ENCODE results near the gene BTNL3. TPM values are rescaled to one million over a fixed set of nuclear protein-coding genes. Genes with fewer than 3 reads are reported as not detected.

Gene BTNL3
- total and polyA plus RNA-seq, 9 of the 15 experiments (the other 6 are each of a cell fraction or from before 2014, with no cell fraction given): 0.03 to 0.44 (median 0.04) TPM; not detected in 4

- Histone ChIP-seq H3K9me3 (replicated peaks; ENCODE audit: control insufficient read depth, insufficient read depth, low read depth, low read length) (no peaks in the 10 kb centered on the region), H3K4me2 (ENCODE audit: insufficient read depth, low read length) (no peak within 1 kb of the TSS), H2AFZ (ENCODE audit: low read depth, low read length) (peak within 1 kb of the TSS; percentile 53), H3K27ac (ENCODE audit: extremely low read depth, low read depth, low read length) (no peak within 1 kb of the TSS), H3K9me1 (ENCODE audit: control insufficient read depth, insufficient read depth, low read length) (no peaks in the 10 kb centered on the region), H3K27me3 (ENCODE audit: control insufficient read depth in 2 of 2, insufficient read depth in 2 of 2, low read length in 2 of 2) (peaks cover 0 to 4% of the 10 kb centered on the region in 2 experiments; a peak in 2 of 5 replicates), H4K20me1 (replicated peaks; ENCODE audit: control insufficient read depth, insufficient read depth, low read length) (no peaks in the 10 kb centered on the region), H3K4me3 (no peak within 1 kb of the TSS), H3K36me3 (ENCODE audit: control insufficient read depth, insufficient read depth, low read length) (no peaks in the 10 kb centered on the region), H3K4me1 (replicated peaks in 1 of 2; ENCODE audit: control insufficient read depth in 2 of 2, insufficient read depth in 2 of 2, low read length in 2 of 2) (peaks cover 8 to 13% of the 10 kb centered on the region in 2 experiments; a peak in 2 of 5 replicates), H3K79me2 (ENCODE audit: control insufficient read depth, insufficient read depth, low read length) (no peaks in the 10 kb centered on the region), H3K9ac (ENCODE audit: insufficient read depth in 1 of 2, low read depth in 2 of 2, low read length in 2 of 2) (no peak within 1 kb of the TSS)
- no peak for ATAC-seq
- no peak for DNase-seq (ENCODE audit: extremely low read depth in 1 of 4, low spot score in 3 of 4)
- BruUV-seq (replicated peaks): no TSS peak
- intact Hi-C loops (cut with micrococcal nuclease) (loop anchor here (5.0 kb wide), 1 partner anchor 117 kb away; no protein-coding TSS in a partner anchor), in situ Hi-C loops (cut with MboI) (no loop called here)
- TF ChIP-seq KDM2B (CRISPR knock-in tag; IDR thresholded peaks at IDR 0.05) (no peak), POLR2AphosphoS5 (IDR thresholded peaks at IDR 0.05; ENCODE audit: control insufficient read depth, insufficient read depth, low read depth, low read length) (no peak), ZBTB8A (IDR thresholded peaks at IDR 0.05; ENCODE audit: partially characterized antibody) (no peak), DMBX1 (CRISPR knock-in tag; IDR thresholded peaks at IDR 0.05; ENCODE audit: borderline replicate concordance) (no peak), MECOM (CRISPR knock-in tag; IDR thresholded peaks at IDR 0.05) (no peak), PRMT5 (CRISPR knock-in tag; IDR thresholded peaks at IDR 0.05) (no peak), RFX1 (IDR thresholded peaks at IDR 0.05) (no peak), CCNT2 (IDR thresholded peaks at IDR 0.05; ENCODE audit: borderline replicate concordance, extremely low read depth, insufficient read length, low read depth, low read length) (no peak), NFRKB (IDR thresholded peaks at IDR 0.05; ENCODE audit: low read depth) (no peak), CBX8 (IDR thresholded peaks at IDR 0.05; ENCODE audit: borderline replicate concordance, extremely low read depth, low read depth, low read length, poor library complexity, severe bottlenecking) (no peak), BCL6 (CRISPR knock-in tag; IDR thresholded peaks at IDR 0.05) (no peak), SIRT6 (IDR thresholded peaks at IDR 0.05; ENCODE audit: low read depth, low read length) (no peak), ETV1 (tag; conservative IDR thresholded peaks at IDR 0.05; ENCODE audit: low read depth) (no peak)
- CTCF ChIA-PET (ENCODE audit: low intra/inter-chr PET ratio): no interaction called here
- no peak for FAIRE-seq
- WGBS (ENCODE audit: insufficient coverage, low coverage, missing lambda C conversion rate): 35% methylated on average over 17 of the region's 17 CpGs
- POLR2A ChIA-PET: interaction anchor here (0.5 to 2.0 kb wide), 5 partner anchors 8 to 47 kb away, joined by 3 to 9 read pairs (median 3); no protein-coding TSS in a partner anchor
These were observed 51.4 kb downstream of the BTNL3 start, which contains the start of gene BTNL9 for GRCh38 chr5:181039931-181040630. Gene BTNL9 (plus strand): TSS chr5:181040266. CDS start chr5:181045490, 5,224 bp downstream.
